ENCODE results near the gene ZC3H18.
A peak's percentile ranks its signal among the peaks of the same experiment; 100 is the strongest.
"Not testable (repeated sequence)": the region's sequence is repeated elsewhere in the genome, so short reads cannot be mapped to it uniquely, and the experiment has no call there.

ZC3H18 gene

GRCh38 chr16:88602091-88602490 is 31.9 kb downstream of the ZC3H18 start:
- H3K4me3 ChIP-seq (ENCODE audit: low read depth, low read length): no peak overlapping the region
- no peak for DNase-seq (ENCODE audit: low read depth)
- no peak for TF ChIP-seq CTCF (conservative IDR thresholded peaks at IDR 0.05; ENCODE audit: low read depth, low read length)

GRCh38 chr16:88605186-88606147 is 35.3 kb downstream of the ZC3H18 start:
- no peak for TF ChIP-seq CTCF (conservative IDR thresholded peaks at IDR 0.05; ENCODE audit: low read depth, low read length)
- H3K4me3 ChIP-seq (ENCODE audit: low read depth, low read length): no peak overlapping the region
- DNase-seq (ENCODE audit: low read depth): no peak

GRCh38 chr16:88606148-88606757 is 36.0 kb downstream of the ZC3H18 start:
- no peak for TF ChIP-seq CTCF (conservative IDR thresholded peaks at IDR 0.05; ENCODE audit: low read depth, low read length)
- no peak overlapping the region for H3K4me3 ChIP-seq (ENCODE audit: low read depth, low read length)
- DNase-seq (ENCODE audit: low read depth): no peak

- TF ChIP-seq CTCF (conservative IDR thresholded peaks at IDR 0.05; ENCODE audit: low read depth, low read length): no peak
- DNase-seq (ENCODE audit: low read depth): no peak
- no peak overlapping the region for H3K4me3 ChIP-seq (ENCODE audit: low read depth, low read length)
Measured at GRCh38 chr16:88608076-88608475, 37.9 kb downstream of the ZC3H18 start.

- H3K4me3 ChIP-seq (ENCODE audit: low read depth, low read length); DNase-seq (ENCODE audit: low read depth): not testable (repeated sequence)
Measured at GRCh38 chr16:88609426-88609825, 39.2 kb downstream of the ZC3H18 start.

- DNase-seq (ENCODE audit: low read depth): no peak
Measured at GRCh38 chr16:88610080-88610479, 39.9 kb downstream of the ZC3H18 start.

More at GRCh38 chr16:88610080-88610479, 39.9 kb downstream of the ZC3H18 start:
- peak; percentile 26 for TF ChIP-seq CTCF (conservative IDR thresholded peaks at IDR 0.05; ENCODE audit: low read depth, low read length)
- H3K4me3 ChIP-seq (ENCODE audit: low read depth, low read length): no peak overlapping the region

All from choroid plexus epithelial cell (primary cell).